Large intestine (tissue), 3 donors: ENCODE data around the gene NSD2. TPM values are rescaled to one million over a fixed set of nuclear protein-coding genes. Genes with fewer than 3 reads are reported as not detected.
A peak's percentile ranks its signal among the peaks of the same experiment; 100 is the strongest.

Source experiments
- DNase-seq, 2 donors: peaks; one replicate each; pipeline versions ENCODE4 v3.0.0 to v3.0.0-alpha.2; 2013
- H3K27ac ChIP-seq: one replicate; pipeline ENCODE4 v1.5.1; 2013; ENCODE audit warnings: low read length
- H3K27me3 ChIP-seq: 2 replicates; pipeline ENCODE4 v1.6.1; 2013; ENCODE audit warnings: low read length; ENCODE audit not compliant: control insufficient read depth, insufficient read depth
- H3K36me3 ChIP-seq: 2 replicates; pipeline ENCODE4 v1.6.1; 2013; ENCODE audit warnings: low read length; ENCODE audit not compliant: control insufficient read depth, insufficient read depth
- H3K4me1 ChIP-seq: one replicate; pipeline ENCODE4 v1.6.1; 2013; ENCODE audit warnings: low read length; ENCODE audit not compliant: control insufficient read depth, insufficient read depth
- H3K4me3 ChIP-seq: one replicate; pipeline ENCODE4 v1.5.1; 2013; ENCODE audit warnings: low read length
- H3K9me3 ChIP-seq: one replicate; pipeline ENCODE4 v1.6.1; 2013; ENCODE audit warnings: mild to moderate bottlenecking, low read depth, low read length, moderate library complexity; ENCODE audit not compliant: control insufficient read depth
- WGBS: methylation state at CpG from one replicate; pipeline ENCODE4 v1.1.5; 2013; ENCODE audit warnings: low lambda C conversion rate; ENCODE audit not compliant: insufficient coverage; 5-methylcytosine and 5-hydroxymethylcytosine counted together
- polyA plus RNA-seq: library from polyadenylated mRNA; unstranded; fragments of 120-200 nt; gene quantifications from one replicate; pipeline ENCODE4 v1.2.1, GENCODE V29; 2013

Gene NSD2
- polyA plus RNA-seq, 1 donor: 49.6 TPM

- no peak for DNase-seq
- H3K27ac ChIP-seq: no peak overlapping the region
- H3K4me3 ChIP-seq: peak overlapping the region; percentile 62
- H3K4me1 ChIP-seq: peaks cover 26% of the 10 kb centered on the region
- no peaks in the 10 kb centered on the region for H3K36me3 ChIP-seq
- H3K27me3 ChIP-seq: no peaks in the 10 kb centered on the region
- no CpG with 5 or more reads among the region's 1 CpG for WGBS
- H3K9me3 ChIP-seq: no peaks in the 10 kb centered on the region
These were observed 16.4 kb upstream of the NSD2 start for GRCh38 chr4:1854752-1855151.

GRCh38 chr4:1855333-1856070 is 15.7 kb upstream of the NSD2 start:
- no CpG with 5 or more reads among the region's 92 CpGs for WGBS
- no peaks in the 10 kb centered on the region for H3K9me3 ChIP-seq
- no peak overlapping the region for H3K27ac ChIP-seq
- H3K4me1 ChIP-seq: peaks cover 26% of the 10 kb centered on the region
- H3K36me3 ChIP-seq: no peaks in the 10 kb centered on the region
- no peaks in the 10 kb centered on the region for H3K27me3 ChIP-seq
- peak in 1 of 2 donors; percentile 53 for DNase-seq
- peak overlapping the region; percentile 62 for H3K4me3 ChIP-seq

- Histone ChIP-seq H3K4me3 (peak within 1 kb of the TSS; percentile 86), H3K27ac (peak within 1 kb of the TSS; percentile 81), H3K4me1 (peaks cover 26% of the 10 kb centered on the region), H3K9me3 (no peaks in the 10 kb centered on the region), H3K27me3 (no peaks in the 10 kb centered on the region), H3K36me3 (no peaks in the 10 kb centered on the region)
- WGBS: no CpG with 5 or more reads among the region's 107 CpGs
- peak; percentile 97 to 98 for DNase-seq
These were observed 14.9 kb upstream of the NSD2 start, which contains the start of gene LETM1 for GRCh38 chr4:1856071-1856942. Gene LETM1, minus strand, starts transcription at chr4:1856156. Its CDS starts 206 bp downstream, at chr4:1855950.

- Histone ChIP-seq H3K27ac (peak overlapping the region; percentile 81), H3K4me3 (peak overlapping the region; percentile 86), H3K27me3 (no peaks in the 10 kb centered on the region), H3K9me3 (no peaks in the 10 kb centered on the region), H3K36me3 (no peaks in the 10 kb centered on the region), H3K4me1 (peaks cover 22% of the 10 kb centered on the region)
- WGBS: no CpG with 5 or more reads among the region's 32 CpGs
- peak in 1 of 2 donors; percentile 47 for DNase-seq
These were observed 14.1 kb upstream of the NSD2 start for GRCh38 chr4:1856943-1857699.

- Histone ChIP-seq H3K4me1 (peaks cover 22% of the 10 kb centered on the region), H3K27me3 (no peaks in the 10 kb centered on the region), H3K4me3 (no peak overlapping the region), H3K9me3 (no peaks in the 10 kb centered on the region), H3K27ac (peak overlapping the region; percentile 81), H3K36me3 (no peaks in the 10 kb centered on the region)
- no CpG with 5 or more reads among the region's 5 CpGs for WGBS
- peak in 1 of 2 donors; percentile 48 for DNase-seq
These were observed 13.3 kb upstream of the NSD2 start for GRCh38 chr4:1857931-1858330.

GRCh38 chr4:1859389-1859753 is 11.8 kb upstream of the NSD2 start:
- DNase-seq: no peak

GRCh38 chr4:1862055-1862911 is 8.9 kb upstream of the NSD2 start:
- H3K36me3 ChIP-seq: no peaks in the 10 kb centered on the region
- H3K27ac ChIP-seq: no peak overlapping the region
- peak overlapping the region; percentile 21 for H3K4me3 ChIP-seq
- no peaks in the 10 kb centered on the region for H3K27me3 ChIP-seq
- DNase-seq: peak in 1 of 2 donors; percentile 17
- H3K4me1 ChIP-seq: peaks cover 54% of the 10 kb centered on the region
- no CpG with 5 or more reads among the region's 45 CpGs for WGBS
- no peaks in the 10 kb centered on the region for H3K9me3 ChIP-seq

More at GRCh38 chr4:1859389-1859753, 11.8 kb upstream of the NSD2 start:
- Histone ChIP-seq H3K4me1 (peaks cover 33% of the 10 kb centered on the region), H3K36me3 (no peaks in the 10 kb centered on the region), H3K4me3 (no peak overlapping the region), H3K27ac (no peak overlapping the region), H3K9me3 (no peaks in the 10 kb centered on the region), H3K27me3 (no peaks in the 10 kb centered on the region)
- no CpG with 5 or more reads among the region's 1 CpG for WGBS

GRCh38 chr4:1862961-1863296 is 8.3 kb upstream of the NSD2 start:
- no peak overlapping the region for H3K4me3 ChIP-seq
- peak overlapping the region; percentile 83 for H3K27ac ChIP-seq
- WGBS: no CpG with 5 or more reads among the region's 14 CpGs
- no peaks in the 10 kb centered on the region for H3K36me3 ChIP-seq
- H3K27me3 ChIP-seq: no peaks in the 10 kb centered on the region
- DNase-seq: peak in 1 of 2 donors; percentile 15
- H3K4me1 ChIP-seq: peaks cover 56% of the 10 kb centered on the region
- H3K9me3 ChIP-seq: no peaks in the 10 kb centered on the region

GRCh38 chr4:1863297-1864033 is 7.7 kb upstream of the NSD2 start:
- H3K27ac ChIP-seq: peak overlapping the region; percentile 83
- no CpG with 5 or more reads among the region's 11 CpGs for WGBS
- peak in 1 of 2 donors; percentile 63 for DNase-seq
- no peaks in the 10 kb centered on the region for H3K36me3 ChIP-seq
- no peaks in the 10 kb centered on the region for H3K9me3 ChIP-seq
- H3K4me1 ChIP-seq: peaks cover 56% of the 10 kb centered on the region
- no peaks in the 10 kb centered on the region for H3K27me3 ChIP-seq
- H3K4me3 ChIP-seq: no peak overlapping the region
